Uterus (tissue), 4 donors: ENCODE data around the gene DRD4. TPM values are rescaled to one million over a fixed set of nuclear protein-coding genes. Genes with fewer than 3 reads are reported as not detected.
"Not testable (repeated sequence)": the region's sequence is repeated elsewhere in the genome, so short reads cannot be mapped to it uniquely, and the experiment has no call there.

Experiments
- DNase-seq, 2 donors: peaks; one replicate each; pipeline ENCODE4 v3.0.0-alpha.2; 2019 to 2020
- H3K27ac ChIP-seq, 2 donors: fragments of 200-600 bp; sonication (generic); 1 replicate in 1 of 2; 2 replicates in 1 of 2; pipeline ENCODE4 v1.5.1; 2016 to 2018
- H3K27me3 ChIP-seq, 2 donors: fragments of 200-600 bp; sonication (generic); one replicate each; pipeline ENCODE4 v1.5.1; 2018 to 2019; ENCODE audit warnings: control low read depth in 1 of 2
- H3K36me3 ChIP-seq, 2 donors: fragments of 200-600 bp; sonication (generic); one replicate each; pipeline ENCODE4 v1.5.1; 2019; ENCODE audit warnings: control low read depth in 1 of 2
- H3K4me1 ChIP-seq, 2 donors: fragments of 200-600 bp; sonication (generic); one replicate each; pipeline ENCODE4 v1.5.1; 2018 to 2019; ENCODE audit warnings: control low read depth in 1 of 2
- H3K4me3 ChIP-seq, 2 donors: fragments of 200-600 bp; sonication (generic); 1 replicate in 1 of 2; 2 replicates in 1 of 2; pipeline ENCODE4 v1.5.1; 2018 to 2019; ENCODE audit warnings: mild to moderate bottlenecking in 1 of 2
- H3K9me3 ChIP-seq, 2 donors: fragments of 200-600 bp; sonication (generic); one replicate each; pipeline ENCODE4 v1.5.1; 2019; ENCODE audit warnings: control low read depth in 1 of 2
- CTCF ChIP-seq, 4 experiments: fragments of 200-600 bp in 2 of 4; fragments of 450-650 bp in 2 of 4; sonication (generic) in 2 of 4; IDR thresholded peaks; one replicate each; pipeline ENCODE4 v1.5.1; 2016 to 2019; ENCODE audit warnings: antibody characterized with exemption in 4 of 4, mild to moderate bottlenecking in 2 of 4, moderate library complexity in 1 of 4
- POLR2A ChIP-seq, 2 donors: fragments of 450-650 bp; IDR thresholded peaks; one replicate each; pipeline ENCODE4 v1.6.1; 2016; ENCODE audit warnings: antibody characterized with exemption in 2 of 2, mild to moderate bottlenecking in 1 of 2, moderate library complexity in 1 of 2
- intact Hi-C: fragments of 100-400 bp; cut with DNase I; formaldehyde crosslinking; loops from one replicate; pipeline ENCODE4 v1.15.1; 2023; ENCODE audit warnings: low total_unique reads
- total RNA-seq, 4 donors: library from RNA; depleted of rRNA in 3 of 4; stranded (reverse); fragments of >200 nt in 3 of 4; gene quantifications; one replicate each; pipeline versions ENCODE4 v1.1.0 to v1.2.4, GENCODE V29; 2014 to 2023
- donor health status: DM: yes; HTN: yes; CAD: no.

Gene DRD4
- total RNA-seq, 4 donors from 2014 or later = 4.5 TPM; not detected in 3

- H3K4me3 ChIP-seq = no peak overlapping the region
- intact Hi-C loops = no loop called here
- H3K36me3 ChIP-seq = no peaks in the 10 kb centered on the region
- TF ChIP-seq POLR2A (IDR thresholded peaks at IDR 0.05) (no peak), CTCF (IDR thresholded peaks at IDR 0.05) (no peak)
- no peaks in the 10 kb centered on the region for H3K9me3 ChIP-seq
- H3K4me1 ChIP-seq = peaks cover 0 to 11% of the 10 kb centered on the region in 2 donors
- DNase-seq = no peak
- no peak overlapping the region for H3K27ac ChIP-seq
- no peaks in the 10 kb centered on the region for H3K27me3 ChIP-seq
Observed at GRCh38 chr11:641806-642370, 4.8 kb downstream of the DRD4 start.

- no peaks in the 10 kb centered on the region for H3K36me3 ChIP-seq
- no peaks in the 10 kb centered on the region for H3K9me3 ChIP-seq
- H3K4me1 ChIP-seq = no peaks in the 10 kb centered on the region
- no peak for DNase-seq
- TF ChIP-seq CTCF (IDR thresholded peaks at IDR 0.05) = no peak
- no peak for TF ChIP-seq POLR2A (IDR thresholded peaks at IDR 0.05)
- H3K27ac ChIP-seq = no peak overlapping the region
- H3K4me3 ChIP-seq = no peak overlapping the region
- intact Hi-C loops = no loop called here
- no peaks in the 10 kb centered on the region for H3K27me3 ChIP-seq
Observed at GRCh38 chr11:643366-643765, 6.3 kb downstream of the DRD4 start.

GRCh38 chr11:643849-644738, 7.0 kb downstream of the DRD4 start:
- H3K27ac ChIP-seq = no peak overlapping the region
- no peaks in the 10 kb centered on the region for H3K9me3 ChIP-seq
- intact Hi-C loops = no loop called here
- no peak overlapping the region for H3K4me3 ChIP-seq
- TF ChIP-seq CTCF (IDR thresholded peaks at IDR 0.05) (no peak), POLR2A (IDR thresholded peaks at IDR 0.05) (no peak)
- DNase-seq = no peak
- no peaks in the 10 kb centered on the region for H3K27me3 ChIP-seq
- no peaks in the 10 kb centered on the region for H3K4me1 ChIP-seq
- no peaks in the 10 kb centered on the region for H3K36me3 ChIP-seq

- DNase-seq = no peak
- Histone ChIP-seq H3K4me1 (no peaks in the 10 kb centered on the region), H3K36me3 (no peaks in the 10 kb centered on the region), H3K4me3 (no peak overlapping the region), H3K9me3 (no peaks in the 10 kb centered on the region), H3K27ac (no peak overlapping the region), H3K27me3 (no peaks in the 10 kb centered on the region)
- intact Hi-C loops = no loop called here
- TF ChIP-seq CTCF (IDR thresholded peaks at IDR 0.05) (no peak), POLR2A (IDR thresholded peaks at IDR 0.05) (no peak)
Observed at GRCh38 chr11:645536-645935, 8.5 kb downstream of the DRD4 start.

GRCh38 chr11:646214-646613, 9.1 kb downstream of the DRD4 start:
- H3K36me3 ChIP-seq = no peaks in the 10 kb centered on the region
- intact Hi-C loops = no loop called here

GRCh38 chr11:647672-648158, 10.6 kb downstream of the DRD4 start:
- H3K36me3 ChIP-seq, H3K4me1 ChIP-seq, H3K27ac ChIP-seq, intact Hi-C loops, H3K4me3 ChIP-seq, DNase-seq, H3K27me3 ChIP-seq, H3K9me3 ChIP-seq: not testable (repeated sequence)

More at GRCh38 chr11:646214-646613, 9.1 kb downstream of the DRD4 start:
- Histone ChIP-seq H3K4me1 (no peaks in the 10 kb centered on the region), H3K27me3 (no peaks in the 10 kb centered on the region), H3K27ac (no peak overlapping the region), H3K9me3 (no peaks in the 10 kb centered on the region), H3K4me3 (no peak overlapping the region)
- TF ChIP-seq CTCF (IDR thresholded peaks at IDR 0.05) (no peak), POLR2A (IDR thresholded peaks at IDR 0.05) (no peak)
- DNase-seq = no peak
